GM12875 (cell line): ENCODE results near the gene ITIH3.
A peak's percentile ranks its signal among the peaks of the same experiment; 100 is the strongest.

Experiments used
- H3K4me3 ChIP-seq: one replicate; pipeline ENCODE4 v1.5.1; 2011; ENCODE audit warnings: low read depth, low read length, control low read depth
- CTCF ChIP-seq: IDR thresholded peaks from 2 replicates; pipeline ENCODE4 v1.5.1; 2011; ENCODE audit warnings: low read depth, mild to moderate bottlenecking, control low read depth, inconsistent platforms, low read length, moderate library complexity, borderline replicate concordance; ENCODE audit not compliant: insufficient read depth

Gene ITIH3

DNA sequence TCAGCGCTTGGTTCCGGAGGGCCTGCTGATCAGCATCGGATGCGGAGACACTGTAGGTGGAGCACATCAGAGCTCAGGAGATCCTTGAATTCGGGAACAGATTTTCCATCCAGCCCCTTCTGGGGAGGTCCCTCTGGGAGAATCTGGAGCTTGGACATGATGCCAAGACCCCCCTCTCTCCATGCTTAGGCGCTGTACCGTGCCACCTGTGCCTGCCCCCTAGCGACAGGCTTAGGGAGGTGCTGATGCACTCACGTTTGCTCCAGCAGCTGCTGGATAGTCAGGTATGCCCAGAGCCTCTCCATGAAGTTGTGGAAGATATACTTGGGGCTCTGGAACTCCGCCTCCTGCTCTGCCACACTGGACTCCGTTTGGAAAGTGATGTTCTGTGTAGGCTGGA lies 26.1 kb downstream of the ITIH3 start:
- TF ChIP-seq CTCF, result peak; percentile 87

GRCh38 chr3:52822363-52822762 lies 27.8 kb downstream of the ITIH3 start:
- no peak for TF ChIP-seq CTCF
- H3K4me3 ChIP-seq, result no peak overlapping the region

More for the DNA sequence above, 26.1 kb downstream of the ITIH3 start:
- no peak overlapping the region for H3K4me3 ChIP-seq

GRCh38 chr3:52824037-52824436 lies 29.4 kb downstream of the ITIH3 start:
- no peak for TF ChIP-seq CTCF
- no peak overlapping the region for H3K4me3 ChIP-seq

DNA sequence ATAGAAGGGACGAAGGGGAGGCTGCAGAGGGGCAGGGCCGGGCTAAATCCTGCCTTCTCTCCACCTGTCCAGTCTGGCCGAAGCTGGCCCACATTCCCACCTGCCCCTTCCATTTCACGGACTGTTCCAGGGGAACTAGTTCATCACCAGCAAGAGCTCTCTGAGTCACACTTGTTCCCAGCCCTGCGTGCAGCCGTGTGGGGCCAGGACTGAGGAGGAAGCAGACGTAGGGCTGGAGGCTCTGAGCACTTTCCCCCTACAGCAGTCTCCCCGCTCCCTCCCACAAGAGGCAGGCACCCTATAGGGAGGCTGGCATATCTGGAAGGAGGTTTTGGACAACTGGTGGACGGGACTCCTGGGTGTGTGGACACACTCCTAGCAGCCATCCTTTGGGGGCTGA lies 32.8 kb downstream of the ITIH3 start:
- TF ChIP-seq CTCF, result no peak
- H3K4me3 ChIP-seq, result no peak overlapping the region

- H3K4me3 ChIP-seq, result no peak overlapping the region
- no peak for TF ChIP-seq CTCF
Observed at GRCh38 chr3:52827866-52828376, 33.3 kb downstream of the ITIH3 start.

DNA sequence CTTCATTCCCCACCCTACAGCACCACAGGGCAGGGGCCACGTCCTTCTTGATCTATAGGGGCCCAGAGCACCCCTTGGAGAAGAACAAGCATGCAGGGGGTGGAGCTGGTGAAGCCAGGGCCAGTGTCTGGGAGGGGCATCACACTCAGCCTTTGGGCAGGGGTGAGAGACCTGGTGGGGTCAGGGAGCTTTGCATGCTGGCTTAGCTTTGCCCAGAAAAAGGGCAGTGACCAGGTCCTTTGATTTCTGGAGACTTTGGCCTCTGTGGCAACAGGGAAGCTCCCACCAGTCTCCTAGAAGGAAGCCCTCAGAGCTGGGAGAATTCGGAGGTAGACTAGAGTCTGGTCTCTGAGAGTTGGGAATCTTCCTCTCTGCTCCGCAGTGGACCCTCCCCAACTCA lies 34.9 kb downstream of the ITIH3 start:
- no peak overlapping the region for H3K4me3 ChIP-seq
- TF ChIP-seq CTCF, result no peak

GRCh38 chr3:52829906-52830463 lies 35.4 kb downstream of the ITIH3 start:
- no peak overlapping the region for H3K4me3 ChIP-seq
- no peak for TF ChIP-seq CTCF
